Measurements from ENCODE around the gene TLE5. TPM values are rescaled to one million over a fixed set of nuclear protein-coding genes. Genes with fewer than 3 reads are reported as not detected.

The TLE5 gene
- total RNA-seq, 1 experiment from 2014 or later, result 360 TPM

- ChIA-PET POLR2A (ENCODE audit: low non-redundant PET) (no interaction called here), CTCF (interaction anchor here (0.5 kb wide), 1 partner anchor 13 kb away, joined by 3 read pairs; no protein-coding TSS in a partner anchor)
- no peak for DNase-seq (ENCODE audit: low spot score)
- Histone ChIP-seq H3K4me1 (ENCODE audit: insufficient read depth, low read length, poor library complexity, severe bottlenecking) (no peaks in the 10 kb centered on the region), H3K4me3 (ENCODE audit: low read depth, low read length, poor library complexity, severe bottlenecking) (no peak overlapping the region), H3K27ac (ENCODE audit: low read depth, low read length, poor library complexity, severe bottlenecking) (no peak overlapping the region), H3K27me3 (replicated peaks; ENCODE audit: insufficient read depth, low read depth, low read length, poor library complexity) (no peaks in the 10 kb centered on the region), H3K36me3 (ENCODE audit: insufficient read depth, low read length, poor library complexity, severe bottlenecking) (no peaks in the 10 kb centered on the region), H3K9me3 (ENCODE audit: low read depth, low read length, poor library complexity, severe bottlenecking) (no peaks in the 10 kb centered on the region)
- no peak for TF ChIP-seq CTCF (conservative IDR thresholded peaks at IDR 0.05; ENCODE audit: low read depth, low read length)
- TF ChIP-seq EZH2 (IDR thresholded peaks at IDR 0.05; ENCODE audit: borderline replicate concordance, low read depth, low read length, poor library complexity, severe bottlenecking), result no peak
- intact Hi-C loops (cut with micrococcal nuclease; ENCODE audit: unreplicated experiment), result no loop called here
- BruUV-seq (replicated peaks), result no TSS peak
These were observed 4.3 kb upstream of the TLE5 start for GRCh38 chr19:3066482-3067049.

DNA sequence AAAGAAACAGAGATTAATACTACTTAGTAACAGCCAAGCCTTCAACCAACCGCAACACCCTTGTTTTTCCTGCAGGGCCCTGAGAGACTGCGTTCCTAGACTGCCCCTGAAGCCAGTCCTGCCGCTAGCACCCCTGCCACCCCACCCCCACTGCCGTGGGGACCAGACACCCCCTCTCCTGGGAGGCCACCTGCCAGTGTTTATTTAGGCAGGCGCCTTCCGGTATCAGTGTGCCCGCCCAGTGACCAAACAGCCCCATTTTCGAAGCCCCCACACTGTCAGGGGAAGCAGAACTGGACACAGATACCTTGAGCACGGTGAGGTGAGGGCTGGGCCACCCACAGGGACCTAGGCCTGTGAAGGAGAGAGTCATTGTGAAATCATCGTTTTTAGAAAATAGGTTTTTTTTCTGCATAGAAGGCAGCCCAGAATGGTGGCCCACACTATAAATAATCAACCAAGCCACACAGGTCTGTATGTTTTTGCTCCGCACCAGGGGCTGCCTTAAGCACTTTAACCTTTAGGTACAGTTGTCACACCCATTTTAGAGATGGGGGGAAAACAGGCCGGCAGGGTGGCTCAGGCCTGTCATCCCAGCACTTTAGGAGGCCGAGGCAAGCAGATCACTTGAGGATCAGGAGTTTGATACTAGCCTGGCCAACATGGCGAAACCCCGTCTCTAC lies 3.5 kb upstream of the TLE5 start:
- ChIA-PET CTCF (no interaction called here), POLR2A (ENCODE audit: low non-redundant PET) (no interaction called here)
- TF ChIP-seq CTCF (conservative IDR thresholded peaks at IDR 0.05; ENCODE audit: low read depth, low read length), result no peak
- no peak for TF ChIP-seq EZH2 (IDR thresholded peaks at IDR 0.05; ENCODE audit: borderline replicate concordance, low read depth, low read length, poor library complexity, severe bottlenecking)
- intact Hi-C loops (cut with micrococcal nuclease; ENCODE audit: unreplicated experiment), result no loop called here
- Histone ChIP-seq H3K27ac (ENCODE audit: low read depth, low read length, poor library complexity, severe bottlenecking) (no peak overlapping the region), H3K4me1 (ENCODE audit: insufficient read depth, low read length, poor library complexity, severe bottlenecking) (peaks cover 5% of the 10 kb centered on the region), H3K4me3 (ENCODE audit: low read depth, low read length, poor library complexity, severe bottlenecking) (no peak overlapping the region), H3K27me3 (replicated peaks; ENCODE audit: insufficient read depth, low read depth, low read length, poor library complexity) (no peaks in the 10 kb centered on the region), H3K36me3 (ENCODE audit: insufficient read depth, low read length, poor library complexity, severe bottlenecking) (no peaks in the 10 kb centered on the region), H3K9me3 (ENCODE audit: low read depth, low read length, poor library complexity, severe bottlenecking) (no peaks in the 10 kb centered on the region)
- DNase-seq (ENCODE audit: low spot score), result no peak
- BruUV-seq (replicated peaks), result no TSS peak

- BruUV-seq (replicated peaks), result no TSS peak
- H3K4me3 ChIP-seq (ENCODE audit: low read depth, low read length, poor library complexity, severe bottlenecking), result no peak overlapping the region
- H3K36me3 ChIP-seq (ENCODE audit: insufficient read depth, low read length, poor library complexity, severe bottlenecking), result peaks cover 17% of the 10 kb centered on the region
- H3K27me3 ChIP-seq (replicated peaks; ENCODE audit: insufficient read depth, low read depth, low read length, poor library complexity), result no peaks in the 10 kb centered on the region
- H3K9me3 ChIP-seq (ENCODE audit: low read depth, low read length, poor library complexity, severe bottlenecking), result no peaks in the 10 kb centered on the region
- H3K4me1 ChIP-seq (ENCODE audit: insufficient read depth, low read length, poor library complexity, severe bottlenecking), result peaks cover 9% of the 10 kb centered on the region
- ChIA-PET POLR2A (ENCODE audit: low non-redundant PET) (interaction anchor here (0.6 kb wide), 1 partner anchor 417 kb away, joined by 5 read pairs; no protein-coding TSS in a partner anchor), CTCF (no interaction called here)
- TF ChIP-seq EZH2 (IDR thresholded peaks at IDR 0.05; ENCODE audit: borderline replicate concordance, low read depth, low read length, poor library complexity, severe bottlenecking), result no peak
- no peak for TF ChIP-seq CTCF (conservative IDR thresholded peaks at IDR 0.05; ENCODE audit: low read depth, low read length)
- intact Hi-C loops (cut with micrococcal nuclease; ENCODE audit: unreplicated experiment), result no loop called here
- no peak for DNase-seq (ENCODE audit: low spot score)
- H3K27ac ChIP-seq (ENCODE audit: low read depth, low read length, poor library complexity, severe bottlenecking), result no peak overlapping the region
These were observed 1.7 kb upstream of the TLE5 start for GRCh38 chr19:3064011-3064330.

Measured in A673 (cell line).